Aorta (tissue), 5 donors: ENCODE data around the gene TCF21. TPM values are rescaled to one million over a fixed set of nuclear protein-coding genes. Genes with fewer than 3 reads are reported as not detected.

Experiments
- ATAC-seq: fragments of 200-7000 bp; cut with Tn5 transposase; one replicate; pipeline ENCODE4 v1.9.1; 2022; ENCODE audit warnings: moderate library complexity; ENCODE audit not compliant: low FRiP score
- DNase-seq, 2 donors: peaks; one replicate each; pipeline ENCODE4 v3.0.0-alpha.2; 2020
- H3K27ac ChIP-seq, 2 donors: one replicate each; pipeline ENCODE4 v1.5.1; 2013; ENCODE audit warnings: low read length in 2 of 2, mild to moderate bottlenecking in 2 of 2, moderate library complexity in 2 of 2, control low read depth in 1 of 2, inconsistent platforms in 1 of 2, low read depth in 1 of 2
- H3K27me3 ChIP-seq, 2 donors: one replicate each; pipeline ENCODE4 v1.6.1; 2013; ENCODE audit warnings: control low read depth in 1 of 2, low read length in 1 of 2, mild to moderate bottlenecking in 1 of 2, moderate library complexity in 1 of 2; ENCODE audit not compliant: insufficient read depth in 2 of 2, control insufficient read depth in 1 of 2
- H3K36me3 ChIP-seq, 2 donors: one replicate each; pipeline ENCODE4 v1.6.1; 2013; ENCODE audit warnings: control low read depth in 1 of 2, low read length in 1 of 2, mild to moderate bottlenecking in 1 of 2; ENCODE audit not compliant: insufficient read depth in 2 of 2, control insufficient read depth in 1 of 2
- H3K4me1 ChIP-seq, 2 donors: one replicate each; pipeline ENCODE4 v1.6.1; 2013; ENCODE audit warnings: low read length in 2 of 2, control low read depth in 1 of 2, mild to moderate bottlenecking in 1 of 2, moderate library complexity in 1 of 2; ENCODE audit not compliant: insufficient read depth in 2 of 2, control insufficient read depth in 1 of 2
- H3K4me3 ChIP-seq, 2 donors: one replicate each; pipeline ENCODE4 v1.5.1; 2013; ENCODE audit warnings: low read length in 2 of 2, control low read depth in 1 of 2, mild to moderate bottlenecking in 1 of 2
- H3K9me3 ChIP-seq: one replicate; pipeline ENCODE4 v1.6.1; 2013; ENCODE audit warnings: mild to moderate bottlenecking, low read length; ENCODE audit not compliant: control insufficient read depth
- WGBS, 2 donors: extraction: QIAGEN DNeasy Blood & Tissue Kit; methylation state at CpG; one replicate each; pipeline ENCODE4 v1.1.7; 2013; 5-methylcytosine and 5-hydroxymethylcytosine counted together
- intact Hi-C, 2 donors: fragments of 100-400 bp; cut with DNase I; formaldehyde crosslinking; loops; one replicate each; pipeline versions ENCODE4 v1.14.2 to v1.15.0; 2022
- polyA plus RNA-seq, 2 donors: library from polyadenylated mRNA; stranded (reverse); fragments of 200-250 nt; gene quantifications; one replicate each; pipeline ENCODE4 v1.2.3, GENCODE V29; 2013
- total RNA-seq, 2 donors: library from RNA; stranded (reverse); fragmentation: NEBNext Ultra II Directional; extraction: Animal tissue kit (Norgen Biotek cat#: 25700); gene quantifications; one replicate each; pipeline ENCODE4 v1.2.1, GENCODE V29; 2021
- donor health status: healthy with polysubstance abuse.
- donor health status: Bipolar disorder and iron deficiency.
- donor health status: DM: no; HTN: no; CAD: no.
- donor health status: DM: no; HTN: no; CAD: no.
- donor health status: DM: yes; HTN: yes; CAD: no.

TCF21 gene
- total and polyA plus RNA-seq, 4 donors, result 0.29 to 0.63 (median 0.49) TPM

DNA sequence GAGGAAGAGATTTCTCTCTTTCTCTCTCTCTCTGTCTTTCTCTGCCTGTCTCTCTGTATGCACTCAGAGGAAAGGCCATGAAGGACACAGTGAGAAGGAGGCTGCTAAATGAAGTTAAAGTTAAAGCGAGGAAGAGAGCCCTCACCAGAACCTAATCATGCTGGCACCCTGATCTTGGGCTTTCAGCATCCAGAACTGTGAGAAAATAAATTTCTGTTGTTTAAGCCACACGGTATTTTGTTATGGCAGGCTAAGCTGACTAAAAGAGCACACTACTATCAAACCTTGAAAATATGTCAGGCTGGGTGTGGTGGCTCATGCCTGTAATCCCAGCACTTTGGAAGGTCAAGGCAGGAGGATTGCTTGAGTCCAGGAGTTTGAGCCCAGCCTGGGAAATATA, 8.0 kb upstream of the TCF21 start:
- Histone ChIP-seq H3K4me3 (no peak overlapping the region), H3K27me3 (no peaks in the 10 kb centered on the region), H3K4me1 (no peaks in the 10 kb centered on the region), H3K36me3 (no peaks in the 10 kb centered on the region), H3K27ac (no peak overlapping the region), H3K9me3 (no peaks in the 10 kb centered on the region)
- WGBS, 2 donors, result 82 to 89% methylated on average over 2 of the region's 2 CpGs
- intact Hi-C loops, result no loop called here
- ATAC-seq (no peak), DNase-seq (no peak)

GRCh38 chr6:133886104-133886775, 2.7 kb upstream of the TCF21 start:
- no peak for DNase-seq
- ATAC-seq, result no peak
- intact Hi-C loops, result no loop called here
- WGBS, 2 donors, result 78 to 87% methylated on average over 2 of the region's 2 CpGs
- H3K9me3 ChIP-seq, result no peaks in the 10 kb centered on the region
- no peak overlapping the region for H3K27ac ChIP-seq
- H3K36me3 ChIP-seq, result no peaks in the 10 kb centered on the region
- H3K27me3 ChIP-seq, result no peaks in the 10 kb centered on the region
- no peak overlapping the region for H3K4me3 ChIP-seq
- H3K4me1 ChIP-seq, result no peaks in the 10 kb centered on the region

DNA sequence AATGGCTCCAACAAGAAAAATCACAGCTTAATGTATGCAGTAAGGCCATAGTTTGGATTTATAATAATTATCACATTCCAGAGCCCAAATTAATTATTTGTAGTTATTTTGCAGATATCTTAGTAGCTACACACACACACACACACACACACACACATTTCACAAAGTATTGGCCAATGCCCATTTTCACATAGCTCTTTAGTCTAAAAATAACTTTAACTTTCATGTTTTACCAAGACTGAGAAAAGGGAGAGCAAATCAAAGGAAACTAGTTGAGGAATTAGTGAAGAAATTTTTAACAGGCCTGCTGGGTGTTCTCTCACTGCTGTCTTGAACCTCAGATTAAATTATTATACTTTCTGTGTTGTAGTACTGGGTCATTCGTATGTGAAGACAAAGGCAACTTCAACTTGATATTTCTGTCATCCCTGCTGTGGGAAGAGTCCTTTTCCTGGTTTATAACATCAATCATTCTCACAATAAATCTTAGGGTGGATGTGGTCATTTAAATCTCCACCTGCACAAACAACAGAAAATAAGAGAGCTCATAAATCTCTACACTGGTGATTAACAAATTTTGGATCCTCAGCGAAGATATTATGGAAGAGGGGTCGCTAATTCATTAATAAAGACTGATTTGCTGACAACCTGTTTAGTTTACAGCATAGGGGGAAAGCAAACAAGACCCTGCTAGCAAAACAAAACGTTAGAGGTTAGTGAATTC, 1.6 kb upstream of the TCF21 start:
- ATAC-seq, result no peak
- intact Hi-C loops, result no loop called here
- no peaks in the 10 kb centered on the region for H3K27me3 ChIP-seq

GRCh38 chr6:133887880-133888230, 1.1 kb upstream of the TCF21 start:
- Histone ChIP-seq H3K4me3 (no peak overlapping the region), H3K27ac (no peak overlapping the region), H3K9me3 (no peaks in the 10 kb centered on the region), H3K4me1 (no peaks in the 10 kb centered on the region), H3K27me3 (no peaks in the 10 kb centered on the region), H3K36me3 (no peaks in the 10 kb centered on the region)
- intact Hi-C loops, result no loop called here
- WGBS, 2 donors, result 93 to 96% methylated on average over 1 of the region's 1 CpG
- no peak for DNase-seq
- no peak for ATAC-seq

More for the DNA sequence above, 1.6 kb upstream of the TCF21 start:
- Histone ChIP-seq H3K4me1 (no peaks in the 10 kb centered on the region), H3K36me3 (no peaks in the 10 kb centered on the region), H3K27ac (no peak overlapping the region), H3K9me3 (no peaks in the 10 kb centered on the region), H3K4me3 (no peak overlapping the region)
- DNase-seq, result no peak
- 76 to 80% methylated on average over 4 of the region's 4 CpGs for WGBS, 2 donors

DNA sequence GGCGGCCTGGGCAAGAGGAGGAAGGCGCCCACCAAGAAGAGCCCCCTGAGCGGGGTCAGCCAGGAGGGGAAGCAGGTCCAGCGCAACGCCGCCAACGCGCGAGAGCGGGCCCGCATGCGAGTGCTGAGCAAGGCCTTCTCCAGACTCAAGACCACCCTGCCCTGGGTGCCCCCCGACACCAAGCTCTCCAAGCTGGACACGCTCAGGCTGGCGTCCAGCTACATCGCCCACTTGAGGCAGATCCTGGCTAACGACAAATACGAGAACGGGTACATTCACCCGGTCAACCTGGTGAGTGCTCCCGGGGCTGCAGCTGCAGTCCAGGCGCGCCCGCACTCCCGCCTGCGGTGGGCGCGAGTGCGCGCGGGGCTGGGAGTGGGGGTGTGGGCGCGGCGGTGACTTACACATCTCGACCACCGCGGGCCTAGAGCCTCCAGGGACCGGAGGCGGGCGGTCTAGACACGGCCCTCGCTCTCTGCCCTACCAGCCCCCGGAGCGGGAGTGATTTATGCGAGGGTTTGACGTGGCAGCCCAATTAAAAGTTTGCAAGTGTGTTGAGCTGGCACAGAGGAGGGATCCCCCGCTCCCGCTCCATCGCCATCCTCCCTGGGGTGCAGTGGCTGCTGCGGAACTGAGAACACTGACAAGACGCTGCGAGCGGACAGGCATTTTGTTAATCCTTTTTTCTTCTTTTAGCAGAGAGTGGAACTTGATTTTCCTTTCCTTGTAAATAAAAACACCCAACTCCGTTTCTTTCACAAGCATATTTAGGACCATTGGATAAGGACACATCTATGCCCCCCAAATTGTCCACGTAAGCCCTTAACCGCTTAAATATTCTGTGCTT, 867 bp downstream of the TCF21 start:
- peak; percentile 4 for ATAC-seq
- intact Hi-C loops, result no loop called here
- Histone ChIP-seq H3K36me3 (no peaks in the 10 kb centered on the region), H3K4me1 (no peaks in the 10 kb centered on the region), H3K27me3 (no peaks in the 10 kb centered on the region), H3K27ac (no peak overlapping the region), H3K4me3 (no peak overlapping the region), H3K9me3 (no peaks in the 10 kb centered on the region)
- DNase-seq, result peak in 1 of 2 donors; percentile 42
- 15 to 21% methylated on average over 51 to 56 of the region's 56 CpGs for WGBS, 2 donors

GRCh38 chr6:133890711-133891148, 1.8 kb downstream of the TCF21 start:
- Histone ChIP-seq H3K4me1 (no peaks in the 10 kb centered on the region), H3K27ac (no peak overlapping the region), H3K4me3 (peak overlapping the region in 1 of 2 donors; percentile 21), H3K27me3 (no peaks in the 10 kb centered on the region), H3K36me3 (no peaks in the 10 kb centered on the region), H3K9me3 (no peaks in the 10 kb centered on the region)
- WGBS, 2 donors, result 14 to 17% methylated on average over 4 of the region's 4 CpGs
- DNase-seq (no peak), ATAC-seq (no peak)
- intact Hi-C loops, result no loop called here

GRCh38 chr6:133891149-133891926, 2.4 kb downstream of the TCF21 start:
- H3K9me3 ChIP-seq, result no peaks in the 10 kb centered on the region
- ATAC-seq (peak; percentile 30), DNase-seq (peak in 1 of 2 donors; percentile 51)
- H3K4me1 ChIP-seq, result no peaks in the 10 kb centered on the region
- no peaks in the 10 kb centered on the region for H3K27me3 ChIP-seq
- H3K36me3 ChIP-seq, result no peaks in the 10 kb centered on the region
- intact Hi-C loops, result no loop called here
- no peak overlapping the region for H3K27ac ChIP-seq
- H3K4me3 ChIP-seq, result peak overlapping the region in 1 of 2 donors; percentile 21
- 5 to 7% methylated on average over 45 of the region's 45 CpGs for WGBS, 2 donors
